IgD-negative memory B cell (primary cell): ENCODE results near the gene SH3BGRL2. TPM values are rescaled to one million over a fixed set of nuclear protein-coding genes. Genes with fewer than 3 reads are reported as not detected.
"Not testable (repeated sequence)": the region's sequence is repeated elsewhere in the genome, so short reads cannot be mapped to it uniquely, and the experiment has no call there.

ENCODE experiments used
- H3K27ac Mint-ChIP-seq, 3 donors: one replicate each; pipeline ENCODE4 v1.8.0; 2020 to 2022; ENCODE audit warnings: mild to moderate bottlenecking in 3 of 3, mixed read lengths in 3 of 3, moderate library complexity in 1 of 3
- H3K27me3 Mint-ChIP-seq: one replicate; pipeline ENCODE4 v1.8.0; 2021; ENCODE audit warnings: mixed read lengths
- H3K36me3 Mint-ChIP-seq: one replicate; pipeline ENCODE4 v1.8.0; 2020; ENCODE audit warnings: mild to moderate bottlenecking, mixed read lengths
- H3K4me1 Mint-ChIP-seq, 3 donors: one replicate each; pipeline ENCODE4 v1.8.0; 2020 to 2022; ENCODE audit warnings: mixed read lengths in 3 of 3, mild to moderate bottlenecking in 1 of 3
- H3K4me3 Mint-ChIP-seq, 4 donors: one replicate each; pipeline ENCODE4 v1.8.0; 2020 to 2022; ENCODE audit warnings: mild to moderate bottlenecking in 4 of 4, mixed read lengths in 4 of 4, moderate library complexity in 3 of 4
- H3K9me3 Mint-ChIP-seq, 3 donors: one replicate each; pipeline ENCODE4 v1.8.0; 2020 to 2021; ENCODE audit warnings: mixed read lengths in 3 of 3, mild to moderate bottlenecking in 1 of 3
- polyA plus RNA-seq: library from polyadenylated mRNA; unstranded; fragments of 300-500 nt; fragmentation: Illumina TruSeq; gene quantifications from one replicate; pipeline ENCODE4 v1.2.3, GENCODE V29; 2021

SH3BGRL2 gene
- polyA plus RNA-seq, 1 donor from 2014 or later, result 0.46 TPM

GRCh38 chr6:79656134-79656533 is 25.0 kb downstream of the SH3BGRL2 start:
- Mint-ChIP-seq H3K9me3 (peaks cover 0 to 7% (median 6%) of the 10 kb centered on the region in 3 donors), H3K27me3 (no peaks in the 10 kb centered on the region), H3K27ac (no peak overlapping the region), H3K36me3 (no peaks in the 10 kb centered on the region), H3K4me1 (peaks cover 0 to 2% (median 0%) of the 10 kb centered on the region in 3 donors), H3K4me3 (no peak overlapping the region)

- H3K4me3 Mint-ChIP-seq, result no peak overlapping the region
- H3K27me3 Mint-ChIP-seq, result peaks cover 1% of the 10 kb centered on the region
- H3K4me1 Mint-ChIP-seq, result peaks cover 0 to 2% (median 0%) of the 10 kb centered on the region in 3 donors
- no peak overlapping the region for H3K27ac Mint-ChIP-seq
- H3K9me3 Mint-ChIP-seq, result peaks cover 0 to 7% (median 6%) of the 10 kb centered on the region in 3 donors
- H3K36me3 Mint-ChIP-seq, result no peaks in the 10 kb centered on the region
Measured at GRCh38 chr6:79657238-79657637, 26.1 kb downstream of the SH3BGRL2 start.

- H3K9me3 Mint-ChIP-seq, H3K4me1 Mint-ChIP-seq, H3K27ac Mint-ChIP-seq, H3K27me3 Mint-ChIP-seq, H3K4me3 Mint-ChIP-seq, H3K36me3 Mint-ChIP-seq: not testable (repeated sequence)
Measured at GRCh38 chr6:79663655-79664054, 32.5 kb downstream of the SH3BGRL2 start.

GRCh38 chr6:79665725-79666551 is 34.8 kb downstream of the SH3BGRL2 start:
- peaks cover 1% of the 10 kb centered on the region for H3K27me3 Mint-ChIP-seq
- no peaks in the 10 kb centered on the region for H3K4me1 Mint-ChIP-seq
- H3K27ac Mint-ChIP-seq, result no peak overlapping the region
- H3K4me3 Mint-ChIP-seq, result no peak overlapping the region
- peaks cover 1 to 4% (median 2%) of the 10 kb centered on the region in 3 donors for H3K9me3 Mint-ChIP-seq
- peaks cover 2% of the 10 kb centered on the region for H3K36me3 Mint-ChIP-seq

GRCh38 chr6:79666634-79667033 is 35.5 kb downstream of the SH3BGRL2 start:
- Mint-ChIP-seq H3K9me3 (peaks cover 1 to 4% (median 2%) of the 10 kb centered on the region in 3 donors), H3K4me3 (no peak overlapping the region), H3K4me1 (peaks cover 0 to 4% (median 1%) of the 10 kb centered on the region in 3 donors), H3K27ac (peak overlapping the region in 1 of 3 donors; percentile 8), H3K27me3 (no peaks in the 10 kb centered on the region), H3K36me3 (peaks cover 2% of the 10 kb centered on the region)

GRCh38 chr6:79668381-79668780 is 37.3 kb downstream of the SH3BGRL2 start:
- Mint-ChIP-seq H3K4me3 (no peak overlapping the region), H3K36me3 (no peaks in the 10 kb centered on the region), H3K27me3 (no peaks in the 10 kb centered on the region), H3K9me3 (peaks cover 0 to 4% (median 1%) of the 10 kb centered on the region in 3 donors), H3K4me1 (peaks cover 2 to 10% (median 10%) of the 10 kb centered on the region in 3 donors), H3K27ac (no peak overlapping the region)

- H3K27ac Mint-ChIP-seq, result no peak overlapping the region
- no peaks in the 10 kb centered on the region for H3K27me3 Mint-ChIP-seq
- no peak overlapping the region for H3K4me3 Mint-ChIP-seq
Measured at GRCh38 chr6:79669766-79670165, 38.6 kb downstream of the SH3BGRL2 start.

GRCh38 chr6:79670789-79671188 is 39.7 kb downstream of the SH3BGRL2 start:
- Mint-ChIP-seq H3K27ac (peak overlapping the region in 2 of 3 donors; percentile 39 to 79), H3K36me3 (no peaks in the 10 kb centered on the region), H3K9me3 (peaks cover 0 to 5% (median 1%) of the 10 kb centered on the region in 3 donors), H3K4me3 (peak overlapping the region in 1 of 4 donors; percentile 55), H3K4me1 (peaks cover 2 to 10% (median 10%) of the 10 kb centered on the region in 3 donors), H3K27me3 (no peaks in the 10 kb centered on the region)

More at GRCh38 chr6:79669766-79670165, 38.6 kb downstream of the SH3BGRL2 start:
- Mint-ChIP-seq H3K4me1 (peaks cover 2 to 10% (median 10%) of the 10 kb centered on the region in 3 donors), H3K9me3 (peaks cover 0 to 4% (median 1%) of the 10 kb centered on the region in 3 donors), H3K36me3 (no peaks in the 10 kb centered on the region)

- peaks cover 2 to 10% (median 10%) of the 10 kb centered on the region in 3 donors for H3K4me1 Mint-ChIP-seq
- H3K4me3 Mint-ChIP-seq, result no peak overlapping the region
- H3K36me3 Mint-ChIP-seq, result no peaks in the 10 kb centered on the region
- H3K27ac Mint-ChIP-seq, result peak overlapping the region in 1 of 3 donors; percentile 22
- H3K27me3 Mint-ChIP-seq, result no peaks in the 10 kb centered on the region
- peaks cover 0 to 11% (median 1%) of the 10 kb centered on the region in 3 donors for H3K9me3 Mint-ChIP-seq
Measured at GRCh38 chr6:79671600-79672266, 40.6 kb downstream of the SH3BGRL2 start.

- Mint-ChIP-seq H3K27ac (peak overlapping the region in 1 of 3 donors; percentile 14), H3K4me1 (peaks cover 2 to 10% (median 10%) of the 10 kb centered on the region in 3 donors), H3K4me3 (no peak overlapping the region), H3K27me3 (no peaks in the 10 kb centered on the region), H3K36me3 (no peaks in the 10 kb centered on the region), H3K9me3 (peaks cover 0 to 11% (median 1%) of the 10 kb centered on the region in 3 donors)
Measured at GRCh38 chr6:79672631-79673111, 41.5 kb downstream of the SH3BGRL2 start.

- H3K27ac Mint-ChIP-seq, result no peak overlapping the region
- H3K4me3 Mint-ChIP-seq, result no peak overlapping the region
- H3K36me3 Mint-ChIP-seq, result no peaks in the 10 kb centered on the region
- H3K9me3 Mint-ChIP-seq, result peaks cover 0 to 11% (median 1%) of the 10 kb centered on the region in 3 donors
- H3K27me3 Mint-ChIP-seq, result no peaks in the 10 kb centered on the region
- peaks cover 2 to 10% (median 10%) of the 10 kb centered on the region in 3 donors for H3K4me1 Mint-ChIP-seq
Measured at GRCh38 chr6:79673947-79674346, 42.8 kb downstream of the SH3BGRL2 start.

GRCh38 chr6:79676785-79677736 is 45.9 kb downstream of the SH3BGRL2 start:
- no peaks in the 10 kb centered on the region for H3K27me3 Mint-ChIP-seq
- H3K27ac Mint-ChIP-seq, result no peak overlapping the region
- no peaks in the 10 kb centered on the region for H3K36me3 Mint-ChIP-seq
- no peak overlapping the region for H3K4me3 Mint-ChIP-seq
- peaks cover 0 to 4% (median 3%) of the 10 kb centered on the region in 3 donors for H3K4me1 Mint-ChIP-seq
- peaks cover 0 to 9% (median 0%) of the 10 kb centered on the region in 3 donors for H3K9me3 Mint-ChIP-seq

GRCh38 chr6:79682682-79683081 is 51.6 kb downstream of the SH3BGRL2 start:
- H3K36me3 Mint-ChIP-seq, H3K4me3 Mint-ChIP-seq, H3K27ac Mint-ChIP-seq, H3K27me3 Mint-ChIP-seq, H3K4me1 Mint-ChIP-seq, H3K9me3 Mint-ChIP-seq: not testable (repeated sequence)

GRCh38 chr6:79684876-79685275 is 53.7 kb downstream of the SH3BGRL2 start:
- Mint-ChIP-seq H3K27me3 (no peaks in the 10 kb centered on the region), H3K27ac (no peak overlapping the region), H3K4me3 (no peak overlapping the region), H3K4me1 (no peaks in the 10 kb centered on the region), H3K9me3 (peaks cover 0 to 3% (median 2%) of the 10 kb centered on the region in 3 donors), H3K36me3 (no peaks in the 10 kb centered on the region)
